ENCODE results near the gene CALN1. TPM values are rescaled to one million over a fixed set of nuclear protein-coding genes. Genes with fewer than 3 reads are reported as not detected.

The CALN1 gene
- total RNA-seq, 2 donors from 2014 or later: 4.3 to 6.9 TPM

DNA sequence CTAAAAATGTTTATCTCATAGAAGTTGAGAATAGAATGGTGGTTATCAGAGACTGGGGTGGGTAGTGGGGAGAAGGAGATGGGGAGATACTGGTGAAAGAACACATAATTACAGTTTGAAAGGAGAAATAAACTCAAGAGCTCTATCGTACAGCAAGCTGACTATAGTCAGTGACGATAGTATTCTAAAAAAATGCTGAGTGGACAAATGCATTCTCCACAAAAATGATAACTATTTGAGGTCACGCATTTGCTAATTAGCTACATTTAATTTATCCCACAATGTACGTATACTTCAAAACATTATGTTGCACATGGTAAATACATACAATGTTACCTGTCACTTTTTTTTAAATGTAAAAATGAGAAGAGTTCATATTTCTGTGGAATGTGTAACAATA lies 507.7 kb downstream of the CALN1 start:
- peaks cover 7% of the 10 kb centered on the region for H3K9me3 Mint-ChIP-seq

DNA sequence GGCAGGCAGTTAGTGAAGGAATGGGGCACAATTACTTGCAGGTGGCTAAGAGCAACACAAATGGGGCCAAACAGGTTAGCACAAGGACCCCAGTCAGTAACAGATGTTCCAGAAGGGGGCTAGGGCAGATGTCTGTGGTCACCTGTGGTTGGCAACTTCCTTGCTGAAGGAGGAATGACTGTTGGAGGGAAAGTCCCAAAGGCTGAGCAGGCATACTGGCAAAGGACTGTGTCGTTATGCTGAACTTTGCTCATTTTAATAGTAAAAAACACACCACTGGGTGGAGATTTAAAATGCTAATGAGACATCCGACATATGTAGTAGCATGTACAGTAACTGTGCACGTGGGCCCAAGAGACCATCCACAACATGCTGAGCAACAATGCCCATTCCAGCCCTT lies 511.6 kb downstream of the CALN1 start:
- H3K27ac ChIP-seq (ENCODE audit: low read depth, low read length): no peak overlapping the region
- no peak overlapping the region for H3K4me3 Mint-ChIP-seq
- no peaks in the 10 kb centered on the region for H3K36me3 ChIP-seq (ENCODE audit: control insufficient read depth, insufficient read depth, low read length)
- peaks cover 7% of the 10 kb centered on the region for H3K9me3 Mint-ChIP-seq
- 91 to 96% methylated on average over 3 of the region's 3 CpGs for whole genome bisulfite sequencing, 2 experiments (ENCODE audit: insufficient coverage in 1 of 2, insufficient read length in 1 of 2)
- H3K27me3 ChIP-seq (ENCODE audit: control insufficient read depth, insufficient read depth, low read length, poor library complexity, severe bottlenecking): no peaks in the 10 kb centered on the region
- H3K36me3 Mint-ChIP-seq (ENCODE audit: low read depth): no peaks in the 10 kb centered on the region
- no peak overlapping the region for H3K9ac ChIP-seq (ENCODE audit: extremely low read depth, low read length, poor library complexity, severe bottlenecking)
- peaks cover 20% of the 10 kb centered on the region for H3K9me3 ChIP-seq (ENCODE audit: control insufficient read depth, low read length)
- DNase-seq: no peak
- H3K27me3 Mint-ChIP-seq (ENCODE audit: insufficient read depth): no peaks in the 10 kb centered on the region
- H3K4me1 Mint-ChIP-seq: no peaks in the 10 kb centered on the region
- peaks cover 4% of the 10 kb centered on the region for H3K4me1 ChIP-seq (ENCODE audit: control insufficient read depth, insufficient read depth, low read length)
- no peak overlapping the region for H3K27ac Mint-ChIP-seq
- H3K4me3 ChIP-seq (ENCODE audit: low read length): no peak overlapping the region
- TF ChIP-seq, protein P1, sequence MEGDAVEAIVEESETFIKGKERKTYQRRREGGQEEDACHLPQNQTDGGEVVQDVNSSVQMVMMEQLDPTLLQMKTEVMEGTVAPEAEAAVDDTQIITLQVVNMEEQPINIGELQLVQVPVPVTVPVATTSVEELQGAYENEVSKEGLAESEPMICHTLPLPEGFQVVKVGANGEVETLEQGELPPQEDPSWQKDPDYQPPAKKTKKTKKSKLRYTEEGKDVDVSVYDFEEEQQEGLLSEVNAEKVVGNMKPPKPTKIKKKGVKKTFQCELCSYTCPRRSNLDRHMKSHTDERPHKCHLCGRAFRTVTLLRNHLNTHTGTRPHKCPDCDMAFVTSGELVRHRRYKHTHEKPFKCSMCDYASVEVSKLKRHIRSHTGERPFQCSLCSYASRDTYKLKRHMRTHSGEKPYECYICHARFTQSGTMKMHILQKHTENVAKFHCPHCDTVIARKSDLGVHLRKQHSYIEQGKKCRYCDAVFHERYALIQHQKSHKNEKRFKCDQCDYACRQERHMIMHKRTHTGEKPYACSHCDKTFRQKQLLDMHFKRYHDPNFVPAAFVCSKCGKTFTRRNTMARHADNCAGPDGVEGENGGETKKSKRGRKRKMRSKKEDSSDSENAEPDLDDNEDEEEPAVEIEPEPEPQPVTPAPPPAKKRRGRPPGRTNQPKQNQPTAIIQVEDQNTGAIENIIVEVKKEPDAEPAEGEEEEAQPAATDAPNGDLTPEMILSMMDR (conservative IDR thresholded peaks at IDR 0.05): no peak

More for the DNA sequence above, 507.7 kb downstream of the CALN1 start:
- H3K9me3 ChIP-seq (ENCODE audit: control insufficient read depth, low read length): peaks cover 25% of the 10 kb centered on the region
- Mint-ChIP-seq H3K4me1 (peaks cover 4% of the 10 kb centered on the region), H3K27ac (no peak overlapping the region), H3K27me3 (ENCODE audit: insufficient read depth) (no peaks in the 10 kb centered on the region), H3K4me3 (no peak overlapping the region), H3K36me3 (ENCODE audit: low read depth) (no peaks in the 10 kb centered on the region)
- no peak overlapping the region for H3K9ac ChIP-seq (ENCODE audit: extremely low read depth, low read length, poor library complexity, severe bottlenecking)
- DNase-seq: no peak
- TF ChIP-seq, protein P1 (conservative IDR thresholded peaks at IDR 0.05): no peak
- H3K4me3 ChIP-seq (ENCODE audit: low read length): no peak overlapping the region
- no peak overlapping the region for H3K27ac ChIP-seq (ENCODE audit: low read depth, low read length)
- 95 to 98% methylated on average over 3 of the region's 4 CpGs for WGBS, 2 experiments (ENCODE audit: insufficient coverage in 1 of 2, insufficient read length in 1 of 2)
- H3K27me3 ChIP-seq (ENCODE audit: control insufficient read depth, insufficient read depth, low read length, poor library complexity, severe bottlenecking): no peaks in the 10 kb centered on the region
- no peaks in the 10 kb centered on the region for H3K36me3 ChIP-seq (ENCODE audit: control insufficient read depth, insufficient read depth, low read length)
- H3K4me1 ChIP-seq (ENCODE audit: control insufficient read depth, insufficient read depth, low read length): no peaks in the 10 kb centered on the region

DNA sequence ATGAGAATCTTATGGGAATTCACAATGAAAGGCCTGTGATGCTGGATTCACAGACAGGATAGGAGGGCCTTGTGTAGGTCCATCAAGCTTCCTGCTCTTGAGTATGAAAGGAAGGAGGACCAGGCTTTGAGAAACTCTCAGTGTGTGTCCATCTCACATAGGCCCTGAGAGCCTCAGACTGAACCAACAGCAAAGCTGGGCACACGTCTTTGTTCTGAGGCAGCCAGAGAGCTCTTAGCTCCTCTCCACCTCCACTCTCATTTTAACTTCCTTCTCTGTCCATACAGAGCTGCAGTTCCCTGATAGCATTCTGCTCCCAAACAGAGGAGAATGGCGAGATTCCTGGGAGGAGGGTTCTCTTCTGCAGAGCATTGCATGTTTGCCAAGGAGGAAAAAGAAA lies 515.6 kb downstream of the CALN1 start:
- Mint-ChIP-seq H3K4me3 (no peak overlapping the region), H3K9me3 (no peaks in the 10 kb centered on the region), H3K27ac (no peak overlapping the region), H3K36me3 (ENCODE audit: low read depth) (no peaks in the 10 kb centered on the region), H3K27me3 (ENCODE audit: insufficient read depth) (no peaks in the 10 kb centered on the region), H3K4me1 (peaks cover 5% of the 10 kb centered on the region)
- Histone ChIP-seq H3K27ac (ENCODE audit: low read depth, low read length) (no peak overlapping the region), H3K27me3 (ENCODE audit: control insufficient read depth, insufficient read depth, low read length, poor library complexity, severe bottlenecking) (no peaks in the 10 kb centered on the region), H3K9me3 (ENCODE audit: control insufficient read depth, low read length) (peaks cover 6% of the 10 kb centered on the region), H3K9ac (ENCODE audit: extremely low read depth, low read length, poor library complexity, severe bottlenecking) (no peak overlapping the region), H3K4me1 (ENCODE audit: control insufficient read depth, insufficient read depth, low read length) (peaks cover 12% of the 10 kb centered on the region), H3K36me3 (ENCODE audit: control insufficient read depth, insufficient read depth, low read length) (no peaks in the 10 kb centered on the region), H3K4me3 (ENCODE audit: low read length) (no peak overlapping the region)
- TF ChIP-seq, protein P1 (conservative IDR thresholded peaks at IDR 0.05): no peak
- no peak for DNase-seq
- WGBS, 2 experiments (ENCODE audit: insufficient coverage in 1 of 2, insufficient read length in 1 of 2): 80 to 84% methylated on average over 1 to 2 of the region's 2 CpGs

All from endodermal cell (in vitro differentiated cells).